ENCODE data around the gene VAC14.

- TF ChIP-seq MAZ (IDR thresholded peaks at IDR 0.05; ENCODE audit: borderline replicate concordance, low read depth, low read length) (no peak), CTCF (IDR thresholded peaks at IDR 0.05) (no peak), JUN (IDR thresholded peaks at IDR 0.05) (no peak), CEBPB (IDR thresholded peaks at IDR 0.05) (no peak), HDAC2 (IDR thresholded peaks at IDR 0.05) (no peak), USF2 (IDR thresholded peaks at IDR 0.05) (no peak), MAFK (IDR thresholded peaks at IDR 0.05; ENCODE audit: partially characterized antibody) (no peak), ESRRA (IDR thresholded peaks at IDR 0.05; ENCODE audit: borderline replicate concordance, low read length) (no peak), BHLHE40 (IDR thresholded peaks at IDR 0.05; ENCODE audit: low read depth, low read length) (no peak), PBX3 (IDR thresholded peaks at IDR 0.05) (no peak), SMC3 (IDR thresholded peaks at IDR 0.05) (no peak)
Observed at GRCh38 chr16:70769761-70770160, 31.2 kb downstream of the VAC14 start.

Data from A549 (cell line).